ENCODE measurements around the gene SNPH.

- no peak for TF ChIP-seq CTCF (IDR thresholded peaks at IDR 0.05)
- peak in 1 of 2 donors; percentile 80 for TF ChIP-seq POLR2A (IDR thresholded peaks at IDR 0.05)
Observed at GRCh38 chr20:1328680-1329330, 62.7 kb downstream of the SNPH start, which contains the start of gene SDCBP2.
